Activated CD8-positive, alpha-beta T cell treated with anti-CD3 and anti-CD28 coated beads for 36 hours (primary cell): Measurements from ENCODE around the gene CEP104. TPM values are rescaled to one million over a fixed set of nuclear protein-coding genes. Genes with fewer than 3 reads are reported as not detected.

ENCODE experiments used
- ATAC-seq: fragments of 200-7000 bp; cut with Tn5 transposase; one replicate; pipeline ENCODE4 v1.10.0; 2021; ENCODE audit warnings: mild to moderate bottlenecking, moderate library complexity
- CTCF ChIA-PET: fragments of 350-600 bp; sonication (Branson Sonifier 250); formaldehyde crosslinking; loops from one replicate; lab custom pipeline; 2021; ENCODE audit warnings: antibody characterized with exemption; lab: Charles Lee
- POLR2A ChIA-PET: fragments of 350-600 bp; sonication (Branson Sonifier 250); formaldehyde crosslinking; loops from one replicate; lab custom pipeline; 2021; ENCODE audit warnings: antibody characterized with exemption; lab: Charles Lee
- DNase-seq: peaks from one replicate; pipeline ENCODE4 v3.0.0-alpha.2; 2020
- H3K27ac Mint-ChIP-seq: one replicate; pipeline ENCODE4 v1.8.0; 2021; ENCODE audit warnings: mild to moderate bottlenecking, mixed read lengths
- H3K27me3 Mint-ChIP-seq: one replicate; pipeline ENCODE4 v1.8.0; 2021; ENCODE audit warnings: mixed read lengths
- H3K36me3 Mint-ChIP-seq: one replicate; pipeline ENCODE4 v1.8.0; 2021; ENCODE audit warnings: low read depth, mixed read lengths
- H3K4me1 Mint-ChIP-seq: one replicate; pipeline ENCODE4 v1.8.0; 2021; ENCODE audit warnings: low read depth, mixed read lengths
- H3K4me3 Mint-ChIP-seq: one replicate; pipeline ENCODE4 v1.8.0; 2021; ENCODE audit warnings: mild to moderate bottlenecking, moderate library complexity, mixed read lengths
- H3K9me3 Mint-ChIP-seq: one replicate; pipeline ENCODE4 v1.8.0; 2021; ENCODE audit warnings: mixed read lengths
- intact Hi-C: fragments of 100-400 bp; cut with micrococcal nuclease; formaldehyde crosslinking; loops from one replicate; pipeline ENCODE4 v1.10.0; 2022
- total RNA-seq, 2 experiments: library from RNA; stranded (reverse); gene quantifications; one replicate each; pipeline ENCODE4 v1.2.3, GENCODE V29; 2021
- TF ChIP-seq, protein P1 (sequence below): fragments of 200-600 bp; IDR thresholded peaks from one replicate; pipeline ENCODE4 v1.8.0; 2022; ENCODE audit warnings: antibody characterized with exemption, mild to moderate bottlenecking

CEP104 gene
- total RNA-seq, 2 experiments from 2014 or later, result 29.3 to 29.8 TPM

DNA sequence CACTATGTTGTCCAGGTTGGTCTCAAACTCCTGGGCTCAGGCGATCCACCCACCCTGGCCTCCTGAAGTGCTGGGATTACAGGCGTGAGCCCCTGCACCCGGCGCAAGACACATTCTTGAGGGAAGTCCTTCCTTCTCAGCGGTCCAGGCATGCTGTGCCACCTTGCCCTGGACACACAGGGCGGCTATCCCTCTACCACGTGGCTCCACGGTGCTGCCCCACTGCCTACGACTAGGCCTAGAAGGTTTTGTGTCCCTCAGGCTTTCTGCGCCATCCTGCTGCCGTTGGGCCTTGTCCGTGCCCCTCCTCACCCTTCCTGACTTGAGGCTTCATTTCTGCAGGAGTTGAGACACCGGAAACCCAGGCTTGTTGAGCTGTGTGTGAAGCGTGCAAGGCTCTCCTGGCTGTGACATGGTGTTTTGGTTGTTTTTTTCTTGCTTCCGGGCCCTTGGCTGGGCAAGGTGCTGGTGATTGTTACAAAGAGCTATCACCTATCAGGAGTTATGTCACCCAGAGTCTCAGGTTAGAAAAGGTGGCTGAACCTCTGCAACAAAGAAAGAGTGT, 29.2 kb upstream of the CEP104 start:
- intact Hi-C loops, result no loop called here
- Mint-ChIP-seq H3K36me3 (peaks cover 37% of the 10 kb centered on the region), H3K4me3 (no peak overlapping the region), H3K27me3 (no peaks in the 10 kb centered on the region), H3K27ac (no peak overlapping the region), H3K4me1 (peaks cover 22% of the 10 kb centered on the region), H3K9me3 (no peaks in the 10 kb centered on the region)
- CTCF ChIA-PET, result no interaction called here
- POLR2A ChIA-PET, result no interaction called here
- TF ChIP-seq, protein P1, sequence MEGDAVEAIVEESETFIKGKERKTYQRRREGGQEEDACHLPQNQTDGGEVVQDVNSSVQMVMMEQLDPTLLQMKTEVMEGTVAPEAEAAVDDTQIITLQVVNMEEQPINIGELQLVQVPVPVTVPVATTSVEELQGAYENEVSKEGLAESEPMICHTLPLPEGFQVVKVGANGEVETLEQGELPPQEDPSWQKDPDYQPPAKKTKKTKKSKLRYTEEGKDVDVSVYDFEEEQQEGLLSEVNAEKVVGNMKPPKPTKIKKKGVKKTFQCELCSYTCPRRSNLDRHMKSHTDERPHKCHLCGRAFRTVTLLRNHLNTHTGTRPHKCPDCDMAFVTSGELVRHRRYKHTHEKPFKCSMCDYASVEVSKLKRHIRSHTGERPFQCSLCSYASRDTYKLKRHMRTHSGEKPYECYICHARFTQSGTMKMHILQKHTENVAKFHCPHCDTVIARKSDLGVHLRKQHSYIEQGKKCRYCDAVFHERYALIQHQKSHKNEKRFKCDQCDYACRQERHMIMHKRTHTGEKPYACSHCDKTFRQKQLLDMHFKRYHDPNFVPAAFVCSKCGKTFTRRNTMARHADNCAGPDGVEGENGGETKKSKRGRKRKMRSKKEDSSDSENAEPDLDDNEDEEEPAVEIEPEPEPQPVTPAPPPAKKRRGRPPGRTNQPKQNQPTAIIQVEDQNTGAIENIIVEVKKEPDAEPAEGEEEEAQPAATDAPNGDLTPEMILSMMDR, result no peak
- DNase-seq (no peak), ATAC-seq (no peak)

DNA sequence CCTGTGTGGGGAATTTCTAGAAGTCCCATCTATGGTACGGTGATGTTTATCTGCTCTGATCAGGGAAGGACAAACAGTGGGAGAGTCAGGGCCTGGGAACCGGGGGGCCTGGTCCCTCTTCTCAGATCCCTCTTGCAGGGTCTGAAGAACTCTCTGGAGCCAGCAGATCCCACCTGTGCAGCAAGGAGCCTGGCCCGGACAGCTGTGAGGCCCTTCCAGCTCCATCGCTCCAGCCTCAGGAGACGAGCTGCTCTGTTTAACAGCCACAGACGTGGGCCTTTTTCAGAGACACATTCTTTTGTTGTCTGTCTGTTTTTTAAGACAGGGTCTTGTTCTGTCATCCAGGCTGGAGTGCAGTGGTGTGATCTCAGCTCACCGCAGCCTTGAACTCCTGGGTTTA, 28.6 kb upstream of the CEP104 start:
- CTCF ChIA-PET, result interaction anchor here (1.5 kb wide), 1 partner anchor 14 kb away, joined by 3 read pairs; the partner anchor contains the start of gene C1orf174

DNA sequence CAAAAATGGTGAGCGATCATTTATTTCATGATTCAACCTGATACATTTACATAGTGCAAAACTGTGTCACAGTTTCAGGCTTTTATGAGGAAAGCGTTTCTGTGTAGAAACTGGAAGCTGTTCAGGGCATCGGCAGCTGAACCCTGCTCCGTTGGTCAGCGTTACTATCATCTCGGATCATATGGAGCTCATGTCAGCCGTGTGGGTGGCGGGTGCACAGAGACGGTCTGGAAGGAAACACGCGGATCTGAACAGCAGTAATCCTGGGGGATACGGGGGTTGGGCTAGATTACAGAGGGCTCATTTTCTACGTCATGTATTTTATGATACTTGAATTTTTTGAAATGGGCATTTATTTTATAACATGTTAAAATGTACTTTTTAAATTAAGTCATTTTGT, 28.0 kb upstream of the CEP104 start:
- H3K9me3 Mint-ChIP-seq, result no peaks in the 10 kb centered on the region
- CTCF ChIA-PET, result interaction anchor here (1.5 kb wide), 1 partner anchor 15 kb away, joined by 3 read pairs; the partner anchor contains the start of gene C1orf174
- H3K4me3 Mint-ChIP-seq, result no peak overlapping the region
- no peak overlapping the region for H3K27ac Mint-ChIP-seq
- POLR2A ChIA-PET, result interaction anchor here (1.3 to 1.6 kb wide), 2 partner anchors 17 to 29 kb away, joined by 3 to 5 read pairs; no protein-coding TSS in a partner anchor
- H3K4me1 Mint-ChIP-seq, result peaks cover 13% of the 10 kb centered on the region
- ATAC-seq, result no peak
- TF ChIP-seq, protein P1, result no peak
- intact Hi-C loops, result no loop called here
- DNase-seq, result no peak
- peaks cover 30% of the 10 kb centered on the region for H3K36me3 Mint-ChIP-seq
- no peaks in the 10 kb centered on the region for H3K27me3 Mint-ChIP-seq

More for the DNA sequence above, 28.6 kb upstream of the CEP104 start:
- no peaks in the 10 kb centered on the region for H3K27me3 Mint-ChIP-seq
- intact Hi-C loops, result no loop called here
- H3K9me3 Mint-ChIP-seq, result no peaks in the 10 kb centered on the region
- no peak overlapping the region for H3K27ac Mint-ChIP-seq
- POLR2A ChIA-PET, result no interaction called here
- peaks cover 33% of the 10 kb centered on the region for H3K36me3 Mint-ChIP-seq
- TF ChIP-seq, protein P1, result no peak
- ATAC-seq (no peak), DNase-seq (no peak)
- peaks cover 19% of the 10 kb centered on the region for H3K4me1 Mint-ChIP-seq
- no peak overlapping the region for H3K4me3 Mint-ChIP-seq

DNA sequence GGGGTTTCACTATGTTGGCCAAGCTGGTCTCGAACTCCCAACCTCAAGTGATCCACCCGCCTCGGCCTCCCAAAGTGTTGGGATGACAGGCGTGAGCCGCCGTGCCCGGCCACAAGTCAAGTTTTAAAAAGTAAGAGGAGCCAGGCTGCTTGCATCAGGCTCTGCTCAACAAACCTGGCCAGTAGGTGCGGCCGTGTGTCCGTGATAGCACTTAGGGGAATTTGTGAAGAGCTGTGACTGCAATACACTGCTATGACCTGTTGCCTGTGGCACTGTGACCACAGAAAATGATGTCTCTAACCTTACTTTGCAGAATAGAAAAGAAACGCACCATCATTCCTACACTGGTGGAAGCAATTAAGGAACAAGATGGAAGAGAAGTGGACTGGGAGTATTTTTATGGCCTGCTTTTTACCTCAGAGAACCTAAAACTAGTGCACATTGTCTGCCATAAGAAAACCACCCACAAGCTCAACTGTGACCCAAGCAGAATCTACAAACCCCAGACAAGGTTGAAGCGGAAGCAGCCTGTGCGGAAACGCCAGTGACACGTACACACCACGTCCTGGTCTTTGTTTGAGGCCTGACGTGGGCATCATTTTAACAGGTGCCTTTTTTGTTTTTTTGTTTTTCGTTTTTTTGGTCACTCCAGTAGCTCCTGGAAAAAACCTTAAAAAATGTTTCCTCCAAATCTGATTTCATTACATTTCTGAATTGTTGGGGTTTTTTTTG, 26.3 kb upstream of the CEP104 start:
- H3K4me3 Mint-ChIP-seq, result no peak overlapping the region
- DNase-seq (peak; percentile 15), ATAC-seq (peak; percentile 65)
- H3K27me3 Mint-ChIP-seq, result no peaks in the 10 kb centered on the region
- peak overlapping the region; percentile 76 for H3K27ac Mint-ChIP-seq
- peaks cover 6% of the 10 kb centered on the region for H3K4me1 Mint-ChIP-seq
- TF ChIP-seq, protein P1, result no peak
- intact Hi-C loops, result no loop called here
- CTCF ChIA-PET, result interaction anchor here (1.1 to 1.3 kb wide), 2 partner anchors 10 to 16 kb away, joined by 3 to 5 read pairs; partner anchors contain the start of gene C1orf174
- peaks cover 3% of the 10 kb centered on the region for H3K9me3 Mint-ChIP-seq
- peaks cover 35% of the 10 kb centered on the region for H3K36me3 Mint-ChIP-seq
- POLR2A ChIA-PET, result interaction anchor here (0.8 to 1.3 kb wide), 2 partner anchors 26 to 28 kb away, joined by 3 read pairs; partner anchors contain the start of gene DFFB

DNA sequence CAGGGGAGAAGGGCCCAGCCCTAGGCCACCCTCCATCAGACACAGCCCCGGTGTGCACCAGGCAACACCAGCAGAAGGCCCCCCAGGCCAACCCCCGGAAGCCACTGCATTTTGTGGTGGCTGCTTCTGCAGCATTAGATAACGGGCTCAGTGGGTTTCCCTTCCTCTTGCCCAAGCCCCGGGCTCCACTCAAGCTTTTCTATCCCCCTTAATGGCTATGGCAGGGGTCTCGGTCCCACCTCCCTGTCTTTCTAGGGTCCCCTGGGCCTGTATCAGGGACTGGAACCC, 24.1 kb upstream of the CEP104 start:
- Mint-ChIP-seq H3K9me3 (peaks cover 3% of the 10 kb centered on the region), H3K36me3 (peaks cover 23% of the 10 kb centered on the region), H3K4me1 (peaks cover 5% of the 10 kb centered on the region), H3K27me3 (no peaks in the 10 kb centered on the region), H3K27ac (peak overlapping the region; percentile 63), H3K4me3 (no peak overlapping the region)
- intact Hi-C loops, result no loop called here
- TF ChIP-seq, protein P1, result no peak
- ATAC-seq (peak; percentile 30), DNase-seq (no peak)
- POLR2A ChIA-PET, result no interaction called here
- CTCF ChIA-PET, result interaction anchor here (1.5 kb wide), 1 partner anchor 23 kb away, joined by 3 read pairs; no protein-coding TSS in a partner anchor
